HEK293T (cell line): ENCODE results near the gene CKS1B.

Experiments
- CTCF ChIA-PET: fragments of 350-600 bp; formaldehyde crosslinking; extraction: SDS; loops from one replicate; lab custom pipeline; 2021; ENCODE audit warnings: antibody characterized with exemption, inconsistent platforms; lab: Yijun Ruan, JAX
- POLR2A ChIA-PET: fragments of 350-600 bp; formaldehyde crosslinking; extraction: SDS; loops from one replicate; lab custom pipeline; 2020; ENCODE audit warnings: antibody characterized with exemption, inconsistent platforms; lab: Yijun Ruan, JAX
- DNase-seq: peaks from one replicate; pipeline ENCODE4 v3.0.0; 2012; ENCODE audit warnings: mixed read lengths; ENCODE audit errors: extremely low spot score
- ARNT ChIP-seq: fragments of 450-650 bp; IDR thresholded peaks from 2 replicates; pipeline ENCODE4 v1.6.1; 2017; ENCODE audit warnings: mild to moderate bottlenecking
- BHLHE40 ChIP-seq: fragments of 450-650 bp; IDR thresholded peaks from 2 replicates; pipeline ENCODE4 v1.6.1; 2016; ENCODE audit warnings: mild to moderate bottlenecking, moderate library complexity, borderline replicate concordance
- CTBP1 ChIP-seq: fragments of 450-650 bp; IDR thresholded peaks from 2 replicates; pipeline ENCODE4 v1.6.1; 2016; ENCODE audit warnings: borderline replicate concordance
- ELF4 ChIP-seq: fragments of 450-650 bp; IDR thresholded peaks from 2 replicates; pipeline ENCODE4 v1.6.1; 2017; ENCODE audit warnings: antibody characterized with exemption
- FOXA1 ChIP-seq: fragments of 450-650 bp; IDR thresholded peaks from 2 replicates; pipeline ENCODE4 v1.6.1; 2016; ENCODE audit warnings: mild to moderate bottlenecking
- FOXK2 ChIP-seq: fragments of 450-650 bp; IDR thresholded peaks from 2 replicates; pipeline ENCODE4 v1.6.1; 2016; ENCODE audit warnings: mild to moderate bottlenecking
- FOXM1 ChIP-seq: fragments of 450-650 bp; IDR thresholded peaks from 2 replicates; pipeline ENCODE4 v1.6.1; 2017; ENCODE audit warnings: mild to moderate bottlenecking, borderline replicate concordance
- HDGF ChIP-seq: fragments of 450-650 bp; IDR thresholded peaks from 2 replicates; pipeline ENCODE4 v1.6.1; 2017; ENCODE audit warnings: antibody characterized with exemption, borderline replicate concordance
- L3MBTL2 ChIP-seq: fragments of 450-650 bp; conservative IDR thresholded peaks from 2 replicates; pipeline ENCODE4 v1.6.1; 2016; ENCODE audit warnings: mild to moderate bottlenecking
- LEF1 ChIP-seq: fragments of 450-650 bp; IDR thresholded peaks from 2 replicates; pipeline ENCODE4 v1.6.1; 2017; ENCODE audit warnings: mild to moderate bottlenecking, borderline replicate concordance
- NFRKB ChIP-seq: fragments of 450-650 bp; IDR thresholded peaks from 2 replicates; pipeline ENCODE4 v1.6.1; 2016; ENCODE audit warnings: mild to moderate bottlenecking, moderate library complexity
- PKNOX1 ChIP-seq: fragments of 450-650 bp; IDR thresholded peaks from 2 replicates; pipeline ENCODE4 v1.6.1; 2016
- SP1 ChIP-seq: fragments of 450-650 bp; IDR thresholded peaks from 2 replicates; pipeline ENCODE4 v1.6.1; 2017
- SUZ12 ChIP-seq: fragments of 450-650 bp; IDR thresholded peaks from 2 replicates; pipeline ENCODE4 v1.6.1; 2016; ENCODE audit warnings: mild to moderate bottlenecking
- TARDBP ChIP-seq: fragments of 450-650 bp; IDR thresholded peaks from 2 replicates; pipeline ENCODE4 v1.6.1; 2016
- ZNF384 ChIP-seq: fragments of 450-650 bp; IDR thresholded peaks from 2 replicates; pipeline ENCODE4 v1.6.1; 2016

CKS1B gene

GRCh38 chr1:154998201-154998780 is 23.8 kb downstream of the CKS1B start:
- TF ChIP-seq TARDBP (no peak), ELF4 (peak; percentile 38; the same call in 1 of the 2 replicates), SUZ12 (no peak), CTBP1 (no peak)
- ChIA-PET POLR2A (interaction anchor here (1.0 to 3.8 kb wide), 10 partner anchors 15 to 196 kb away, joined by 3 to 43 read pairs (median 12); partner anchors contain the start of genes ADAM15, FLAD1, PMVK and PYGO2), CTCF (interaction anchor here (0.6 to 7.8 kb wide), 12 partner anchors 8 to 540 kb away, joined by 3 to 45 read pairs (median 4); partner anchors contain the start of genes CKS1B, FLAD1, PBXIP1 and PYGO2)
- DNase-seq: no peak

GRCh38 chr1:154998818-154999570 is 24.5 kb downstream of the CKS1B start:
- ChIA-PET CTCF (interaction anchor here (0.6 to 7.8 kb wide), 20 partner anchors 9 to 540 kb away, joined by 3 to 45 read pairs (median 4); partner anchors contain the start of genes ADAM15, CKS1B, FLAD1 and PBXIP1), POLR2A (interaction anchor here (0.7 to 3.8 kb wide), 17 partner anchors 9 to 195 kb away, joined by 3 to 43 read pairs (median 5); partner anchors contain the start of genes ADAM15, EFNA3, FLAD1 and PMVK)
- TF ChIP-seq FOXM1 (peak; percentile 20; the same call in 1 of the 2 replicates), L3MBTL2 (no peak)
- DNase-seq: peak; percentile 86

- CTCF ChIA-PET: interaction anchor here (0.8 to 7.8 kb wide), 19 partner anchors 9 to 63 kb away, joined by 3 to 45 read pairs (median 4); partner anchors contain the start of genes ADAM15, CKS1B, FLAD1 and PBXIP1
- DNase-seq: no peak
- POLR2A ChIA-PET: interaction anchor here (0.7 to 3.8 kb wide), 22 partner anchors 8 to 194 kb away, joined by 3 to 43 read pairs (median 5); partner anchors contain the start of genes ADAM15, EFNA3, FLAD1 and PBXIP1
- TF ChIP-seq L3MBTL2 (peak; percentile 96), ELF4 (no peak), CTBP1 (no peak), FOXA1 (no peak)
These were observed 25.3 kb downstream of the CKS1B start for GRCh38 chr1:154999571-155000410.

GRCh38 chr1:155000411-155000725 is 25.9 kb downstream of the CKS1B start:
- CTCF ChIA-PET: interaction anchor here (0.8 to 7.8 kb wide), 9 partner anchors 12 to 61 kb away, joined by 3 to 45 read pairs (median 5); partner anchors contain the start of genes ADAM15, CKS1B and FLAD1
- no peak for TF ChIP-seq ZNF384
- no peak for TF ChIP-seq TARDBP
- TF ChIP-seq LEF1: no peak
- no peak for TF ChIP-seq PKNOX1
- no peak for TF ChIP-seq SP1
- TF ChIP-seq L3MBTL2: no peak
- TF ChIP-seq SUZ12: no peak
- TF ChIP-seq ARNT: no peak
- no peak for TF ChIP-seq FOXK2
- TF ChIP-seq BHLHE40: no peak
- no peak for TF ChIP-seq FOXA1
- TF ChIP-seq NFRKB: no peak
- no peak for TF ChIP-seq CTBP1
- no peak for TF ChIP-seq ELF4
- TF ChIP-seq HDGF: no peak
- TF ChIP-seq FOXM1: no peak
- no peak for DNase-seq
- POLR2A ChIA-PET: interaction anchor here (0.8 to 3.8 kb wide), 16 partner anchors 8 to 81 kb away, joined by 3 to 43 read pairs (median 6); partner anchors contain the start of genes ADAM15, FLAD1, PBXIP1 and PMVK

GRCh38 chr1:155000726-155001424 is 26.4 kb downstream of the CKS1B start:
- CTCF ChIA-PET: interaction anchor here (1.5 to 7.8 kb wide), 4 partner anchors 11 to 50 kb away, joined by 3 to 45 read pairs (median 5); partner anchors contain the start of gene ADAM15
- POLR2A ChIA-PET: interaction anchor here (0.6 to 3.8 kb wide), 14 partner anchors 11 to 64 kb away, joined by 3 to 43 read pairs (median 4); partner anchors contain the start of genes ADAM15, FLAD1, PBXIP1 and PMVK
- TF ChIP-seq SP1 (no peak), PKNOX1 (peak; percentile 11; the same call in 1 of the 2 replicates), CTBP1 (peak; percentile 62), ELF4 (no peak), BHLHE40 (no peak), ARNT (peak; percentile 21; the same call in 1 of the 2 replicates), FOXM1 (peak; percentile 99), L3MBTL2 (peak; percentile 65), ZNF384 (no peak), FOXK2 (no peak), LEF1 (peak; percentile 86; the same call in 1 of the 2 replicates), FOXA1 (no peak), HDGF (0 out of 2 replicates have a peak, but pooled peaks have one; percentile 46), TARDBP (no peak), SUZ12 (no peak)
- DNase-seq: peak; percentile 85
